Peyer's patch (tissue), 4 donors: ENCODE results near the gene FAAH2.

ENCODE experiments used
- CTCF ChIP-seq, 6 experiments: fragments of 450-650 bp in 4 of 6; fragments of 200-600 bp in 2 of 6; sonication (generic) in 1 of 6; IDR thresholded peaks; one replicate each; pipeline ENCODE4 v1.5.1; 2017 to 2019; ENCODE audit warnings: antibody characterized with exemption in 6 of 6, mild to moderate bottlenecking in 3 of 6, moderate library complexity in 1 of 6
- POLR2A ChIP-seq, 2 donors: fragments of 450-650 bp; IDR thresholded peaks; one replicate each; pipeline ENCODE4 v1.5.1; 2017; ENCODE audit warnings: antibody characterized with exemption in 2 of 2, mild to moderate bottlenecking in 2 of 2, moderate library complexity in 2 of 2

- no peak for TF ChIP-seq CTCF (IDR thresholded peaks at IDR 0.05)
- no peak for TF ChIP-seq POLR2A (IDR thresholded peaks at IDR 0.05)
Measured at GRCh38 chrX:57265126-57265525, 21.4 kb upstream of the FAAH2 start.
